Endodermal cell (in vitro differentiated cells): ENCODE measurements around the gene CABLES2. TPM values are rescaled to one million over a fixed set of nuclear protein-coding genes. Genes with fewer than 3 reads are reported as not detected.

Experiments
- DNase-seq: peaks from one replicate; pipeline ENCODE4 v3.0.0-alpha.2; 2017
- H3K27ac ChIP-seq: 2 replicates; pipeline ENCODE4 v1.5.1; 2013; ENCODE audit warnings: mild to moderate bottlenecking, low read depth, low read length, moderate library complexity
- H3K27me3 ChIP-seq: 2 replicates; pipeline ENCODE4 v1.6.1; 2013; ENCODE audit warnings: mild to moderate bottlenecking, low read length, moderate library complexity; ENCODE audit not compliant: insufficient read depth, control insufficient read depth, poor library complexity, severe bottlenecking
- H3K36me3 ChIP-seq: 2 replicates; pipeline ENCODE4 v1.7.0; 2013; ENCODE audit warnings: mild to moderate bottlenecking, low read length, moderate library complexity; ENCODE audit not compliant: control insufficient read depth, insufficient read depth
- H3K4me1 ChIP-seq: one replicate; pipeline ENCODE4 v1.7.0; 2013; ENCODE audit warnings: low read length; ENCODE audit not compliant: control insufficient read depth, insufficient read depth
- H3K4me3 ChIP-seq: 2 replicates; pipeline ENCODE4 v1.5.1; 2013; ENCODE audit warnings: mild to moderate bottlenecking, low read length, moderate library complexity
- H3K9ac ChIP-seq: 2 replicates; pipeline ENCODE4 v1.6.1; 2013; ENCODE audit warnings: mild to moderate bottlenecking, low read length, moderate library complexity; ENCODE audit not compliant: poor library complexity, severe bottlenecking; ENCODE audit errors: extremely low read depth
- H3K9me3 ChIP-seq: 2 replicates; pipeline ENCODE4 v1.6.1; 2013; ENCODE audit warnings: mild to moderate bottlenecking, low read length, moderate library complexity; ENCODE audit not compliant: control insufficient read depth
- H3K27ac Mint-ChIP-seq: 2 replicates; pipeline ENCODE4 v1.8.0; 2020; ENCODE audit warnings: mixed read lengths
- H3K27me3 Mint-ChIP-seq: 2 replicates; pipeline ENCODE4 v1.8.0; 2021; ENCODE audit warnings: mild to moderate bottlenecking, mixed read lengths; ENCODE audit not compliant: insufficient read depth
- H3K36me3 Mint-ChIP-seq: 2 replicates; pipeline ENCODE4 v1.8.0; 2020; ENCODE audit warnings: low read depth, mixed read lengths
- H3K4me1 Mint-ChIP-seq: 2 replicates; pipeline ENCODE4 v1.8.0; 2020; ENCODE audit warnings: mixed read lengths
- H3K4me3 Mint-ChIP-seq: 2 replicates; pipeline ENCODE4 v1.8.0; 2020; ENCODE audit warnings: mild to moderate bottlenecking, moderate library complexity, mixed read lengths
- H3K9me3 Mint-ChIP-seq: 2 replicates; pipeline ENCODE4 v1.8.0; 2020; ENCODE audit warnings: mild to moderate bottlenecking, mixed read lengths
- WGBS, 2 experiments: methylation state at CpG; one replicate each; pipeline versions ENCODE4 v1.1.5 to v1.1.7; 2013; ENCODE audit warnings: missing lambda C conversion rate in 2 of 2, mixed read lengths in 1 of 2; ENCODE audit not compliant: insufficient coverage in 1 of 2, insufficient read length in 1 of 2; 5-methylcytosine and 5-hydroxymethylcytosine counted together
- total RNA-seq, 2 donors: library from RNA; stranded (reverse); fragmentation: NEBNext Ultra II Directional in 1 of 2; extraction: Animal tissue kit (Norgen Biotek cat#: 25700) in 1 of 2; gene quantifications; 2 replicates in 1 of 2; 3 replicates in 1 of 2; pipeline ENCODE4 v1.2.1, GENCODE V29; 2021
- TF ChIP-seq, protein P1 (sequence below): fragments of 200-600 bp; sonication (generic); conservative IDR thresholded peaks from 2 replicates; pipeline ENCODE4 v1.5.0; 2021; ENCODE audit warnings: antibody characterized with exemption, mild to moderate bottlenecking

Gene CABLES2
- total RNA-seq, 2 donors from 2014 or later: 10.4 to 15.6 TPM

DNA sequence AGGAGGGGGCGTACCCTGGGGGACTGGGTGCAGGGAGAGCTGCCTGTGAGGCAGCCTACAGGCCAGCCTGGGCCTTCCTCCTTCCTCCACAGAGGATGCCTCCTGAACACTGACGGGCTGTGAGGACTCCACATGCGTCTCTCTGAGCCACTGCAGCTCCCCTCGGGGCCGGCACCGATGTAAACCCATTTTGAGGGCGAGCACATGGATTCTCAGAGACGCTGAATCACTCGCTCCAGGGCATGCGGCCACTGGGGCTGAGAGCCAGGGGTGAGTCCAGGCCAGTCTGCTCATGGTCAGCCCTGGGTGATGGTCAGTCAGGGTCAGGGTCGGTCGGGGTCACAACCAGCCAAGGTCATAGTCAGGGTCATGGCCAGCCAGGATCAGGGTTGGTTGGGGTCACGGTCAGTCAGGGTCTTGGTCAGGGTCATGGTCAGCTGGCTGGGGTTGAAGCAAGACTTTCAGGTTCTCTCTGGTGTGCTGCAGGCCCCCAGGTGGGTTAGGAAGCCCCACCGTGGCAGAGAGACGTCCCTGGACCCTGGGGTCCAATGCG is 35.0 kb upstream of the CABLES2 start:
- Histone ChIP-seq H3K4me1 (no peaks in the 10 kb centered on the region), H3K9me3 (no peaks in the 10 kb centered on the region), H3K36me3 (no peaks in the 10 kb centered on the region), H3K4me3 (no peak overlapping the region), H3K27ac (no peak overlapping the region), H3K27me3 (no peaks in the 10 kb centered on the region), H3K9ac (no peak overlapping the region)
- Mint-ChIP-seq H3K27ac (no peak overlapping the region), H3K36me3 (no peaks in the 10 kb centered on the region), H3K9me3 (no peaks in the 10 kb centered on the region), H3K4me3 (no peak overlapping the region), H3K4me1 (no peaks in the 10 kb centered on the region), H3K27me3 (no peaks in the 10 kb centered on the region)
- TF ChIP-seq, protein P1, sequence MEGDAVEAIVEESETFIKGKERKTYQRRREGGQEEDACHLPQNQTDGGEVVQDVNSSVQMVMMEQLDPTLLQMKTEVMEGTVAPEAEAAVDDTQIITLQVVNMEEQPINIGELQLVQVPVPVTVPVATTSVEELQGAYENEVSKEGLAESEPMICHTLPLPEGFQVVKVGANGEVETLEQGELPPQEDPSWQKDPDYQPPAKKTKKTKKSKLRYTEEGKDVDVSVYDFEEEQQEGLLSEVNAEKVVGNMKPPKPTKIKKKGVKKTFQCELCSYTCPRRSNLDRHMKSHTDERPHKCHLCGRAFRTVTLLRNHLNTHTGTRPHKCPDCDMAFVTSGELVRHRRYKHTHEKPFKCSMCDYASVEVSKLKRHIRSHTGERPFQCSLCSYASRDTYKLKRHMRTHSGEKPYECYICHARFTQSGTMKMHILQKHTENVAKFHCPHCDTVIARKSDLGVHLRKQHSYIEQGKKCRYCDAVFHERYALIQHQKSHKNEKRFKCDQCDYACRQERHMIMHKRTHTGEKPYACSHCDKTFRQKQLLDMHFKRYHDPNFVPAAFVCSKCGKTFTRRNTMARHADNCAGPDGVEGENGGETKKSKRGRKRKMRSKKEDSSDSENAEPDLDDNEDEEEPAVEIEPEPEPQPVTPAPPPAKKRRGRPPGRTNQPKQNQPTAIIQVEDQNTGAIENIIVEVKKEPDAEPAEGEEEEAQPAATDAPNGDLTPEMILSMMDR: no peak
- no peak for DNase-seq
- WGBS, 2 experiments: 91 to 92% methylated on average over 9 to 16 of the region's 16 CpGs

DNA sequence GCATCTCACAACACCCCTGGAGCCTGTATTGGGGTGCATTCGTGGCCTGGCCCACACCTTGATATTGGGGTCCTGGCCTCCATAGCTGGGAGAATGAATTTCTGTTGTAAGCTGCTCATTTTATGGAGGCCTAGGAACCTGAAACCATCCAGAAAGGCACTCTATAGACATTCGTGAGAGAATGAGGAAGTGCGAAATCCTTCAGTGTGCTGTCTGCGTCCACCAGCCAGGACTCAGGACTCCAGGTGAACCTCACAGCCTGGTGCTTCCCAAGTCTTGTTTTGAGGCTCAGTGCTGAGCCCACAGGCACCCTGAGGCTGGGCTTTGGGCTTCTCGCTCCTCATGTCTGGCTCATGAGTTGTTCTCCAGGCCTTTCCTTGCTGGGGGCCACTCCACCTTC is 32.1 kb upstream of the CABLES2 start:
- Histone ChIP-seq H3K27ac (no peak overlapping the region), H3K4me3 (no peak overlapping the region), H3K9ac (no peak overlapping the region), H3K4me1 (no peaks in the 10 kb centered on the region), H3K27me3 (no peaks in the 10 kb centered on the region), H3K9me3 (no peaks in the 10 kb centered on the region), H3K36me3 (no peaks in the 10 kb centered on the region)
- H3K4me3 Mint-ChIP-seq: no peak overlapping the region
- no peak overlapping the region for H3K27ac Mint-ChIP-seq
- H3K36me3 Mint-ChIP-seq: no peaks in the 10 kb centered on the region
- peaks cover 5% of the 10 kb centered on the region for H3K27me3 Mint-ChIP-seq
- H3K4me1 Mint-ChIP-seq: no peaks in the 10 kb centered on the region
- WGBS, 2 experiments: 85 to 89% methylated on average over 3 to 5 of the region's 5 CpGs
- no peaks in the 10 kb centered on the region for H3K9me3 Mint-ChIP-seq
- TF ChIP-seq, protein P1: no peak
- DNase-seq: no peak

DNA sequence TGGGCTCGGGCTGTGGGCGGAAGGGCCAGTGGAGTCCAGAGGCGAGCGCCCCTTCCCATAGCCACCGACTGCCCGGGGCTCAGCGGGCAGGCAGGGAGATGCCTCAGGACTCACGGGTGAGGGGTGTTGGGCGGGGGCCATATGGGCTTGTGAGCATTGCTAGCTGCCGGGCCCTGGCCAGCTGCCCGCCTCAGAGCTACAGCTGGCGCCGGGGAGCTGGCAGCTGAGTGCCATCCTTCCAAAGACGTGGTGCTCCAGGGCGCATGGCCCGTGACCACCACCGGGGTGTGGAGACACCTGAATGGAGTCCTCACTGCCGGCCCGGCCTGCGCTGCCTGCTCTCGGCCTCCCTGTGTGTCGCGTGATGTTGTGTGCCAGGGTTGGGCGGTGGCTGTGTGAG is 30.8 kb upstream of the CABLES2 start:
- no peak overlapping the region for H3K4me3 Mint-ChIP-seq
- peak overlapping the region; percentile 61 for H3K27ac Mint-ChIP-seq
- TF ChIP-seq, protein P1: peak; percentile 54
- H3K27me3 ChIP-seq: no peaks in the 10 kb centered on the region
- H3K36me3 Mint-ChIP-seq: no peaks in the 10 kb centered on the region
- peaks cover 5% of the 10 kb centered on the region for H3K27me3 Mint-ChIP-seq
- no peak overlapping the region for H3K27ac ChIP-seq
- no peaks in the 10 kb centered on the region for H3K4me1 ChIP-seq
- DNase-seq: no peak
- H3K9ac ChIP-seq: no peak overlapping the region
- no peaks in the 10 kb centered on the region for H3K4me1 Mint-ChIP-seq
- 92 to 95% methylated on average over 17 to 24 of the region's 24 CpGs for WGBS, 2 experiments
- H3K9me3 Mint-ChIP-seq: no peaks in the 10 kb centered on the region
- no peaks in the 10 kb centered on the region for H3K9me3 ChIP-seq
- no peak overlapping the region for H3K4me3 ChIP-seq
- H3K36me3 ChIP-seq: no peaks in the 10 kb centered on the region
